HG02678 (cell line): ENCODE results near the gene CCDC30.
A peak's percentile ranks its signal among the peaks of the same experiment; 100 is the strongest.
"Not testable (repeated sequence)": the region's sequence is repeated elsewhere in the genome, so short reads cannot be mapped to it uniquely, and the experiment has no call there.

Experiments used
- ATAC-seq: cut with Tn5 transposase; IDR thresholded peaks from one replicate; pipeline ENCODE4 v1.9.1; 2021; ENCODE audit warnings: mild to moderate bottlenecking, moderate library complexity; ENCODE audit not compliant: unreplicated experiment

Gene CCDC30

DNA sequence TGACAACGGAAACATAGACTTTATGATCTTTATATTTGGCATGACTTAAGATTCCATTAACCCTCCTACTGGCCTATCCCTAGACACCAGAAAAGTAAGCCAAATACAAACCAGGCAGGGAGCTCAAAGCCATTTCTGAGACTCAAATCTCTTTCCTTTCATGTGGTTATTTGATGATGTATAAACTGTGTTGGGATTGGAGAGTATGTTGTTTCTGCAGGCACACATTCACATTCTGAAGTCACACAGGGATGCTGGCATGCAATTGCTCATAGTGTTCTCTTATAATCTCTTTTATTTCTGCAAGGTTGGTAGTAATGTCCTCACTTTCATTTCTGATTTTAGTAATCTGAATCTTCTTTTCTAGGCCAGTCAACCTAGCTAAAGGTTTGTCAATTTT, 13.0 kb upstream of the CCDC30 start:
- ATAC-seq = no peak

DNA sequence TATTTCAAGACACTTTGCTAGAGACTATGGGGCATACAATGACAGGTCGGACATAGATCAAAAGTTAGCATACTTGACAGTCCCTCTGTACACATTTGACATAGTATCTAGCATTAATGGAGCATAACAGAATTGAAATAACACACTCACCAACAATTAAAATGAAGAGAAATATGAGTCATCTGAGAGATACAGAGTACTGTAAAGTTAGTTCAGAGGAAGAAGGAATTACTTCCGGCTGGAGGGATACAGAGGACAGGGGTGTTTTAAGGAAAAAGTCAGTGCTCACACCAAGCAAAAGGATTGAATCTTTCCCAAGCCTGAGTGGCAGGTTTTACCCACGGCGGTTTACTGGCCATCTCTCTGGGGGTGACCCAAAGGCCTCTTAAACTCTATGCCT, 9.7 kb upstream of the CCDC30 start:
- no peak for ATAC-seq

DNA sequence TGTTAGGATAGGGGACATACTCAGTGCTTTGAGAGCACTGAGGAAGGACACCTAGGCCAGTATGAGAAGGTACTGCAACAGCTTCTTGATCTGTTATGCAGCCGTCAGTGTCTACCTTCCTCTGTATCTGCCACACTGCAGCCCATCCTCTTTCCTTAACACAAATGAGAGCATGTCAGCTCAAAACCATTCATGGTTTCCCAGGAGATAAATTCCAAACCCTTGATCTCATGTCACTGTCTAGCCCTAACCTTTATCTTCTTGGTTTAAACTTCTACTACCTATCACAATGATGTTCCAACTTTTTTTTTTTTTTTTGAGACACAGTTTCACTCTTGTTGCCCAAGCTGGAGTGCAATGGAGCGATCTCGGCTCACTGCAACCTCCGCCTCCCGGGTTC, 8.7 kb upstream of the CCDC30 start:
- ATAC-seq = no peak

DNA sequence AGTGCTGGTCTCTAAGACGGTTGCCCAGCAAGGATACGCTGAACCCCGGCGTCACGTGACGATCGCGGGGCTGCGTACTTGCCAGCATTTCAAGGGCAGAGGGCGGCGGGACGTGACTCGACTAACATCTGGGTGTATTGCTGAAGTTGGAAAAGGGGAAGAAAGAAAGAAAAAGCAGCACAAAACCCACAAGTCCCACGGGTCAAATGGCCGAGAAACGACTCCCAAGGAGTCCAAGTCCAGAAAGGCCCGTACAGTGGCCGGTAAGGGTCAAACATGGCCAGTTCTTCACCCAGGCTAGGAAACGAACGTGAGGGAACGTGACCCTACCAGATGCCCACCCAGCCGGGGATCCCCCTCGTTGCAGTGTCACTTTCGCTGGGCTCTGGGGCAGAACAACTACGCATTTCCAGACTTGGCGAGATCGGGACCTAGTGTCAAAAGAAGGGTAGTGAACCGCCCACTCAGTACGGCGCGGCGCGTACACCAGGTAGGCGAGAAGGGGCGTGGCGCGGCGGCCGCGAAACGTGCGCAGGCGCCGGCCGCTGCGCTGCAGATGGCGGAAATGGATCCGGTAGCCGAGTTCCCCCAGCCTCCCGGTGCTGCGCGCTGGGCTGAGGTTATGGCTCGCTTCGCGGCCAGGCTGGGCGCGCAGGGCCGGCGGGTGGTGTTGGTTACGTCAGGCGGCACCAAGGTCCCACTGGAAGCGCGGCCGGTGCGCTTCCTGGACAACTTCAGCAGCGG, 6.9 kb upstream of the CCDC30 start, which contains the start of the genes PPCS and ZMYND12:
PPCS (plus strand) TSS at position 534 of the 744 bp plus-strand sequence; CDS start at position 557, 23 bp downstream.
ZMYND12 (minus strand) TSS at position 13 of the 744 bp plus-strand sequence. CDS start 25 bp downstream, outside the sequence.
- ATAC-seq = peak; percentile 89

DNA sequence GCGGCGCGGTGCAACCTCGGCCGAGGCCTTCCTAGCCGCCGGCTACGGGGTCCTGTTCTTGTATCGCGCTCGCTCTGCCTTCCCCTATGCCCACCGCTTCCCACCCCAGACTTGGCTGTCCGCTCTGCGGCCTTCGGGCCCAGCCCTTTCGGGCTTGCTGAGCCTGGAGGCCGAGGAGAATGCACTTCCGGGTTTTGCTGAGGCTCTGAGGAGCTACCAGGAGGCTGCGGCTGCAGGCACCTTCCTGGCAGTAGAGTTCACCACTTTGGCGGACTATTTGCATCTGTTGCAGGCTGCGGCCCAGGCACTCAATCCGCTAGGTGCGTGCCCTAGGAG, 6.4 kb upstream of the CCDC30 start:
- peak; percentile 55 for ATAC-seq

DNA sequence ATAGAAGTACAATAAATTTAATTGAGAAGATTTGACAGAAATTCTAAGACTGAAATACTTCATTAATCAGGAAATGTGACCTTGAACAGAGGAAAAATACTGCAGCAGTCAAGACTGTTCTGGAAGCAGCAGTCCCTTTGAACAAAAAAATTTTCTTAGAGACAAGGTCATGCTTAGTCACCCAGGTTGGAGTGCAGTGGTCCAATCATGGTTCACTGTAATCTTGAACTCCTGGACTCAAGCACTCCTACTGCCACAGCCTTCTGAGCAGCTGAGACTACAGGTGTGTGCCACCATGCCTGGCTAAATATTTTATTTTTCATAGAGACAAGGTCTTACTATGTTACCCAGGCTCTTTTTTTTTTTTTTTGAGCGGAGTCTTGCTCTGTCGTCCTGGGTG, 1.9 kb upstream of the CCDC30 start:
- no peak for ATAC-seq

DNA sequence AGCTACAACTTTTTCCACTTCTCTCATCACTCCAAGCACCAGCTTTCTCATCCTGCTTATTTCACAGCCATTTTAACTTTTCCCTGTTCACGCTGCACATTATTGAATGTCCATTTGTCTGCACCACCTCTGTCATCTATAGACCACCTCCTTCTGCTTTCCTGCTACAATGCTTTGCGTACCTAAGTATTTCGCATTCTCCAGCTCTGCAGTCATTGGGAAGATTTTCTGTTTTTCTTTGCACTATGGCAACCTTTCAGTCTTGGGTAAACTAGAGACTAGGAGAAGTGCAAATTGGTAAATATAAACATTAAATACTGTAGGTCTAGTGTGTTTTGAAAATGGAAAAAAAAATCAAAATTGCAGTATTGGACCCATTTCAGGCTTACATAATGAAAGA, 835 bp downstream of the CCDC30 start:
- ATAC-seq = no peak

DNA sequence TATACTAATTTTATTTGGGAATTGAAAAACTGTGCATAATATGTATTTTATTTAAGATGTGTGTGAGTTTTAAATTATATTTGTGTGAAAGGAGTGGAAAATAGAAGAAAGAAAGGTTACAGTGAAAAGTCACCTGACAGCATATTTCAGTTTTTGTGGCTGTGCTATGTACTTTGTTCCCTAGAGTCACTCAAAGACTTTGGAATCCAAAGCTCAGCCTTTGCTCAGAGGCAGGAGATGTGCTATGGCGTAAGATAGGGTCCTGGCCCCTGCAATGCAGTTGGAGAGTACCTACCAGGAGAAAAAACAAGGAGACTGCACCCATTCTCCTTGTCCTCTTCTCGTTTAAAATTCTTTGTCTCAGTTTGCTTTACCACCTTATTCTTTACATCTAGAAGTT, 2.9 kb downstream of the CCDC30 start:
- no peak for ATAC-seq

DNA sequence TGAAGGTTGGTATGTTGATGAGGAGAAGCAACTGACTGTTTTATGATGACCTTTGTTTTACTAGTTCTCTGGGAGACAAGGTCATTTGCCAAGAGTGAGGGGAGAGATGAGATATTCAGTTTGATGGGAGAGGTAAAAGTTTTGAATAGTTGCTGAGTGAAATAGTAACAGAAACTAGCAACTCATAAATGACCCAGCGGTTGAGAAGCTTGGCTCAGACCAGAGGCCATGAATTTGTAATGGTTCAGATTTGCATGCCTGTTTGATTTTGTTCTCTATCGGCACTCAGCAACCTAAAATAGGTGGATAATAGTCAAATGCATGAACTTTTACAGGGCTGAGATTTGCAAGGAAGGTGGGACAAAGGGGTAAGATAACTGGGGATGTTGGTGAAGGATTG, 6.6 kb downstream of the CCDC30 start:
- no peak for ATAC-seq

DNA sequence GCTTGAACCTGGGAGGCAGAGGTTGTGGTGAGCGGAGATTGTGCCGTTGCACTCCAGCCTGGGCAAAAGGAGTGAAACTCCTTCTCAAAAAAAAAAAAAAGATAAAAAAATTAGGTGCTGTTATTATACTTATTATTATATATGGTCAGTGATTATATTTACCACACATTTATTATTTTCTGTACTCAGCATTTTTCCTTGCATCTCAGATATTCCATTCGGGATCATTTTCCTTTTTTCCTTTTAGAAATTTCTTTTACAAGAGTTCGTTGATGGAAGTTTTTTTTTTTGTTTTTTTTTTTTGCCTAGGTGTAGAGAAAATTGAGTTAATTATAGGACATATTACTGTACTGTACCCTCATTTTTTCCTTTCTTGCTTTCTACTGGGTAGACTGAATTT, 13.5 kb downstream of the CCDC30 start:
- ATAC-seq = no peak

DNA sequence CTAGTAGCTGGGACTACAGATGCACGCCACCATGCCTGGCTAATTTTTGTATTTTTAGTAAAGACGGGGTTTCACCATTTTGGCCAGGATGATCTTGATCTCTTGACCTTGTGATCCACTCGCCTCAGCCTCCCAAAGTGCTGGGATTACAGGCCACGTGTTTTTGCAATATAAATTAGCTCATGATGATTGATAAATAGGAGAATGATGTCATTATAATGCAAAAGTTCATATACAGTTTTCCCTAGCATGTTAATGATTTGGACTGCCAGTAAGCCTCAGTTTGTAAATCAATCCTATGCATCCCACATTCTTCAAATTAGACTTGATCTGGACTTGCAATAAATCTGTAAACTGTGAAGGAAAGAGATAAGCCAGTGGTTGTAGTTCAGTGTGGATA, 14.3 kb downstream of the CCDC30 start:
- not testable (repeated sequence) for ATAC-seq

DNA sequence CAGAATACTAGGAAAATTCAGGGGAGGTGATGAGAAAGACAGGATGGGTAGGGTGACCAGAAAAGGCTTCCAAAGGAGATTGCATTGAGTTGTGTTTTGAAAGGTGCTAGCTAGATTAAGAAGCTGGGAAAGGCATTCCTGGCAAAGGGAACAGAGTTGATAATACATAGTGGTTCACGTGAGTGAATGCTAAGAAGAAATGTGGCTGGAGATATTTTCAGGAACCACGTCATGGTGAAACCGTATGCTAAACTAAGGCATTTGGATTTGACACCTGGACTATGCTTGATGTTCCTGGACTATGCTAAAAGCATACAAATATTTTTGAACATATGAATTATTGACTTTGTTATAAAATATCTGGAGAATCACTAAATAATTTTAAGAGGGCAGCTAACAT, 14.7 kb downstream of the CCDC30 start:
- ATAC-seq = no peak

DNA sequence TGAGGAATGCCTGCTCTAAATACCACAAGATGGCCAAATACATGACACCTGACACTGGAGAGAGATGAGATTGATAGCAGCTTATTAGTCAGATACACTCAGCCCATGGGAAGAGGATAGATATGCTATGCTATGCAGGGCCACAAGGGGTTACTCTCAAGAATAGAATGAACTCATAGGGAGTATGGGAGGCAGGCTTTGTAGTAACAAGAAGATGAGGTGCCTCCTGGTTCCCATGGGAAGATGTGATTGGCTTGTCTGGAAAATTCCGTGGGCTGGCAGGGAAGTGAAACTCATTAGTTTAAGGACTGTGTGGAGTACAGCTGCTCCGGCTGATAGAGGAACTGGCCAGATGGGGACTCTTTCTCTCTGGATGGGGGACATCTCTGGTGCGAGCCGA, 16.5 kb downstream of the CCDC30 start:
- no peak for ATAC-seq

DNA sequence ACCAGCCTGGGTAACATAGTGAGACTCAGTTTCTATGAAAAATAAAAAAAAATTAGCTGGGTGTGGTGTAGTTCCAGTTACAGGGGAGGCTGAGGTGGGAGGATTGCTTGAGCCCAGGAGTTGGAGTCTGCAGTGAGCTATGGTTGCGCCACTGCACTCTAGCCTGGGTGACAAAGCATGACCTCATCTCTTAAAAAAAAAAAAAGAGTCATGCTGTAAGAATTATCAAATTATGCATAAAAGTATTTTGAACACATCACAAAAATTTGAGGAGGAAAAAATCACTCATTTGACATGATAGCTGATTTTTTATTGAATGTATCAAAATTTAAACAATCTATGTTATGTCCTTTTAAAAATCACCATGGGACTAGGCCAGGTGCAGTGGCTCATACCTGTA, 17.8 kb downstream of the CCDC30 start:
- no peak for ATAC-seq

DNA sequence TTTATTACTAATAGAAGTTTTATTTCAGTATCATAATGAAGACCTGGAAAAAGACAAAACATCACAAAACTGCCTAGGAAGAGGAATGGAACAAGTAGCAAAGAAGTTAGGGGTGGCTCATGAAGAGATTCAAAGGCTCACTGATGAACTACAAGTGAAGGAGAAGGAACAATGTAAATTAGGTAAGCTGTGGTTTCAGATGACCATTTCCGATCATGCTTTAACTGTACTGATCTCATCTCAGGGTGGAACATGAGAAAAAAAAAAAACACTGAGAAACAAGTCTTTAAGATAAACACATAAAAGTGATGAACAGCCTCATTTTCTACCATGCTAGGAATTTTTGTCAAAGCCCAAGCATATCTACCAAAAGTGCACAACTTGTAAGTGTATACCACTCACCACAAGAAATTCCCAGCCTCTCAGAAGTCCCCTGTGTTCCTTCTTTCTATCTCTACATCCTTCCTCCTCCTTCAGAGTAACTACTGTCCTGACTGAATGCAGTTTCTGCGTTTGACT, 19.6 kb downstream of the CCDC30 start:
- no peak for ATAC-seq

DNA sequence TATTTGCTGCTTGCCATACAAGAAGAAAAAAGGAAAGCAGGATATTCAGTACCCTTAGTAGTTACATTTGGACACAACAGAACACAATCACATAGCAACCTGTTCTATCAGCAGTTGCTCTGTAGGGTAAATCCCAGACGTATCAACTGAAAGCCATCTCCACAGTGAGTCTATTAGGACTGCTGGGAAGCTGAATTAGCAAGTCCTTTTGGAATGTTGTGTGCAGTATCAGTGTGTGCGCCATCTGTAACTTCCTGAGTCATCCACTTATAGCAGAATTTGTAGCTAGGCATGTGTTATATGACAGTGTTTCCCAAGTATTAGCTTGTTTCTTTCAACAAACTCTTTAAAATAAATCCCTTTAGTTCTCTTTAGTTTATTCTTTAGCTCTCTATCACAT, 21.3 kb downstream of the CCDC30 start:
- no peak for ATAC-seq

DNA sequence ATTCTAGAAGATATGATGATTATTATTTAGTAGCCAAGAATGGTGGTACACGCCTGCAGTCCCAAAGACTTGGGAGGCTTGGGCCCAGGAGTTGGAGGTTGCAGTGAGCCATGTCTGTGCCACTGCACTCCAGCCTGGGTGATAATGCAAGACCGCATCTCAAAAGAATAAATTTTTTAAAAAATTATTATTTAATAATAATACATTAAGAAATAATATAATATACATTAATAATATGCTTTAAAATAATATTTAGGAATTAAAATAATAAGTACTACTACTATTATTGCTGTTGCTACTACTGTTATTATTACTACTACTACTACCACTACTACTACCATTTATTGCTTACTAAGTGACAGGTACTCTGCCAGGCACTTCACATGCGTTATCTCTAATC, 27.2 kb downstream of the CCDC30 start:
- no peak for ATAC-seq

DNA sequence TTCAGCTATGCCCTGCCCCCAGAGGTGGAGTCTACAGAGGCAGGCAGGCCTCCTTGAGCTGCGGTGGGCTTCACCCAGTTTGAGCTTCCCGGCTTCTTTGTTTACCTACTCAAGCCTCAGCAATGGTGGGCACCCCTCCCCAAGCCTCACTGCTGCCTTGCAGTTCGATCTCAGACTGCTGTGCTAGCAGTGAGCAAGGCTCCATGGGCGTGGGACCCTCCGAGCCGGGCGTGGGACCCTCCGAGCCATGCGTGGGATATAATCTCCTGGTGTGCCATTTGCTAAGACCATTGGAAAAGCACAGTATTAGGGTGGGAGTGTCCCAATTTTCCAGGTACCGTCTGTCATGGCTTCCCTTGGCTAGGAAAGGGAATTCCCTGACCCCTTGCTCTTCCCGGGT, 38.9 kb downstream of the CCDC30 start:
- not testable (repeated sequence) for ATAC-seq

DNA sequence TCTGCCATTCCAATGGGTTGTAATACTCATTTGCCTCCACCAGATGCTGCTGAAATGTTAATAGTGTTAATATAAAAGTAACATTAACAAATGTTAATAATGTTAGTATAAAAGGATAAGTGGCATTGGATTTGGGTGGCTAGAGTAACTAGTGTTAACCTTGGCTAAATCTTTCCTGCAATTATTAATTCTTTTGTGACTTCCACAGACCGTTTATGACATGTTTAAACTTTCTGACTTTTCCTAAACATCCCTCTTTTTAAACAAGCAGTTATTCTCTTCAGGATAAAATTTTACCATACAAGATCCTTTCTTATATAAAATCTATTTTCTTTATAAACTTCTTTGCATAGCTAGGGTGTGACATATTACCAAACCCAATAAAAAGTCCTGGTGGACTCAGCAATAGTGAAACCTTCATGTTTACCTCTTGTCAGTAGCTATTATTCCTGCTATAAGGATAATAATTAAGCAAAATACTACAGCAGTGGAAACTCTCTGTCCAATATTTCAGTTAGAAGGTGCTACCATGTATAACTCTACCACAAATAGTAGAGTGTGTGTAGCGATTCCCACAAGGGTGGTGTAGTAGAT, 41.5 kb downstream of the CCDC30 start:
- no peak for ATAC-seq

DNA sequence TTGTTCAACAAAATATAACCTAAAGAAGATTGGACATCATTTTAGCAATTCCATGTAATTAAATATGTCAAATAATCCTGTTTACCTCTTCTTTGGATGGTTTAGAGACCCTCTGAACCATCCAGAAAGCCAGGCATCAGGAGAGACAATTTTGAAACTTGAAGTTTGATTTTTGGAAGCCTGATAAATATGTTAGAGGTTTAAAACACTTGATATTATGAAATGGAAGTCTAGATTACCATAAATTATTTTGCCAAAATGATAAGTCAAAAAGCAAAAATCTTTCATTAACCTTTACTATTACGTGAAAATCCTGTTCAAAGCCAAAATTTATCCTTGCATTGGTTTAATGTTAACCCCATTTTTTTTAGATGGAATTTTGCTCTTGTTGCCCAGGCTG, 43.5 kb downstream of the CCDC30 start:
- ATAC-seq = no peak

DNA sequence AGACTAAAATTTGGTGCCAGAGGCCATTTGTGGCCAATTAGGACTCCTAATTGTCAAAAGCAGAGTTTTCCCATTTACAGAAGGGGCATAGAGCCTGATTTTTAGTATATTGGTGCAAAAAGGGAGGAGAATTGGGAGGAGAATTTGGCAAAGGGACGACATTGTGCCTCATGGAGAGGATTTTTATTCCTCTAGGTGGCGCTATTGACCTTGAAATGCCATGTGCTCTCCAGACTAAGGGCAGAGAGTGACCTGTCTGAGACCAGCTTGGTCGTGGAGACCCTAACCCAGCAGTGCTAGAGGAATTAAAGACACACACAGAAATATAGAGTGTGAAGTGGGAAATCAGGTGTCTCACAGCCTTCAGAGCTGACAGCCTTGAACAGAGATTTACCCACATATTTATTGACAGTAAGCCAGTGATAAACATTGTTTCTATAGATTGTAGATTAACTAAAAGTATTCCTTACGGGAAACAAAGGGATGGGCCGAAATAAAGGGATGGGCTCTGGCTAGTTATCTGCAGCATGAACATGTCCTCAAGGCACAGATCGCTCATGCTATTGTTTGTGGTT, 48.6 kb downstream of the CCDC30 start:
- ATAC-seq = not testable (repeated sequence)

DNA sequence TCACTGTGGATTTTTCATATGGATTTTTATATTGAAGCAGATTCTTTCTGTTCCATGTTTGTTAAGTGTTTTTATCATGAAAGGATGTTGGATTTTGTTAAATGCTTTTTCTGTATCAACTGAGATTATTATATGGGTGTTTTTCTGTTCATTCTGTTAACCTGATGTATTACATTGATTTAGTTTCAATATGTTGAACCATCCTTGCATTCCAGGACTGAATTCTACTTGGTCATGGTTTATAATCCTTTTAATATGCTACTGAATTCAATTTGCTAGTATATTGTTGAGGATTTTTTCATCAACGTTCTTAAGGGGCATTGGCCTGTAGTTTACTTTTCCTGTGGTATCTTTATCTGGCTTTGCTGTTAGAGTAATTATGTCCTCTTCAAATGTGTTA, 55.8 kb downstream of the CCDC30 start:
- no peak for ATAC-seq
